Lower leg skin (tissue), 3 donors: Measurements from ENCODE around the gene DOCK7.

ENCODE experiments used
- POLR2A ChIP-seq, 2 donors: fragments of 450-650 bp; IDR thresholded peaks; one replicate each; pipeline ENCODE4 v1.6.1; 2016 to 2017; ENCODE audit warnings: antibody characterized with exemption in 2 of 2, mild to moderate bottlenecking in 1 of 2, moderate library complexity in 1 of 2
- TF ChIP-seq, protein P1 (sequence below), 3 donors: fragments of 450-650 bp; IDR thresholded peaks; one replicate each; pipeline ENCODE4 v1.5.1; 2016; ENCODE audit warnings: antibody characterized with exemption in 3 of 3, mild to moderate bottlenecking in 3 of 3, moderate library complexity in 2 of 3

GRCh38 chr1:62590255-62590969, 97.8 kb downstream of the DOCK7 start:
- TF ChIP-seq POLR2A (IDR thresholded peaks at IDR 0.05): no peak
- TF ChIP-seq, protein P1, sequence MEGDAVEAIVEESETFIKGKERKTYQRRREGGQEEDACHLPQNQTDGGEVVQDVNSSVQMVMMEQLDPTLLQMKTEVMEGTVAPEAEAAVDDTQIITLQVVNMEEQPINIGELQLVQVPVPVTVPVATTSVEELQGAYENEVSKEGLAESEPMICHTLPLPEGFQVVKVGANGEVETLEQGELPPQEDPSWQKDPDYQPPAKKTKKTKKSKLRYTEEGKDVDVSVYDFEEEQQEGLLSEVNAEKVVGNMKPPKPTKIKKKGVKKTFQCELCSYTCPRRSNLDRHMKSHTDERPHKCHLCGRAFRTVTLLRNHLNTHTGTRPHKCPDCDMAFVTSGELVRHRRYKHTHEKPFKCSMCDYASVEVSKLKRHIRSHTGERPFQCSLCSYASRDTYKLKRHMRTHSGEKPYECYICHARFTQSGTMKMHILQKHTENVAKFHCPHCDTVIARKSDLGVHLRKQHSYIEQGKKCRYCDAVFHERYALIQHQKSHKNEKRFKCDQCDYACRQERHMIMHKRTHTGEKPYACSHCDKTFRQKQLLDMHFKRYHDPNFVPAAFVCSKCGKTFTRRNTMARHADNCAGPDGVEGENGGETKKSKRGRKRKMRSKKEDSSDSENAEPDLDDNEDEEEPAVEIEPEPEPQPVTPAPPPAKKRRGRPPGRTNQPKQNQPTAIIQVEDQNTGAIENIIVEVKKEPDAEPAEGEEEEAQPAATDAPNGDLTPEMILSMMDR (IDR thresholded peaks at IDR 0.05): no peak
